A549 treated with CpdA at 1 μM for 4 hours (cell line): ENCODE results near the gene LRRC40. TPM values are rescaled to one million over a fixed set of nuclear protein-coding genes. Genes with fewer than 3 reads are reported as not detected.

ENCODE experiments used
- total RNA-seq: library from RNA; stranded (reverse); fragments of 200-300 nt; extraction: Qiagen RNA extraction; gene quantifications from 5 replicates; pipeline ENCODE4 v1.2.3, GENCODE V29; 2022; ENCODE audit warnings: low read depth

The LRRC40 gene
- 8.4 to 11.9 TPM (median 9.4 TPM) in 5 replicates for total RNA-seq

DNA sequence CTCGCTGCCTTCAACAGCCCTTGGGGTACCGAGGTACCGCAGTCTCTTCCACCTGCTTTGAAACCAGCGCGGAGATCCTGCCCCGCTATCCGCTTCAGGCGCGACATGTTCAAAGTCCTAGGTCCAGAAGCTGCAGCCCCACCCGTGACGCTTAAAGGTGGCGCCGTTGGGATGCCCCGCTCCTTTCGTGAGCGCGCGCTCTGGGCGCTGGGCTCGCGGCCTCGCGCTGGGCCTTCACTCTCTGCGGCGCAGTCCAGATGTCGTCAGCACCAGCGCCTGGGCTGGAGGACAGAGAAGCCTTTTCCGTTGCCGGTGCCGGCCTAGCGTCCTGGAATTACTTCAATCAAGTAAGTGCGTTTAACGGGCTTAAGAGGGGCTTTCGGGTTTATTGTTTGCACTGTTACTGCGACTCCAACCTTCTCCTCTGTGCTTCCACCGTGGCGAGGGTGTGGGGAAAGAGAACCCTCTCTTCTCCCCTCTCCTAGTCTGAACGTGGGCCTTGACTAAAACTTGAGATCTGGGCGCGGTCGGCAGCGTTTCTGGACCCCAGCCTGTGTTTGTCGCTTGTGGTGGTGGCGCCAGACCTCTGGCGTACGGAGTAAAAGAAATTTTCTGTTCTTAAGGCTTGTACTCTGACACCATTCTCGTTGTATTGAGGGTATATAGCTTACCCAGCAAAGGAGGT, at the start of gene LRRC40:
Gene LRRC40, minus strand, starts transcription at position 146 of the 685 bp plus-strand sequence. Its CDS starts 39 bp downstream, at position 107.

GRCh38 chr1:70221238-70222121, 16.1 kb upstream of the LRRC40 start, which contains the start of gene SRSF11:
Gene SRSF11, plus strand, starts transcription at chr1:70221380. Its CDS starts 257 bp downstream, at chr1:70221637.

Other genes with a start within 250 kb of the LRRC40 start
- 70.7 to 101 TPM (median 85.7 TPM) in 5 replicates for gene SRSF11, start 15.8 kb upstream of the LRRC40 start, total RNA-seq
- gene ANKRD13C, start 149.1 kb upstream of the LRRC40 start, total RNA-seq: 7.5 to 10.3 TPM (median 7.7 TPM) in 5 replicates
- gene CTH, start 205.7 kb upstream of the LRRC40 start, total RNA-seq: 1.3 to 1.9 TPM (median 1.7 TPM) in 5 replicates